ENCODE results near the gene IST1.

DNA sequence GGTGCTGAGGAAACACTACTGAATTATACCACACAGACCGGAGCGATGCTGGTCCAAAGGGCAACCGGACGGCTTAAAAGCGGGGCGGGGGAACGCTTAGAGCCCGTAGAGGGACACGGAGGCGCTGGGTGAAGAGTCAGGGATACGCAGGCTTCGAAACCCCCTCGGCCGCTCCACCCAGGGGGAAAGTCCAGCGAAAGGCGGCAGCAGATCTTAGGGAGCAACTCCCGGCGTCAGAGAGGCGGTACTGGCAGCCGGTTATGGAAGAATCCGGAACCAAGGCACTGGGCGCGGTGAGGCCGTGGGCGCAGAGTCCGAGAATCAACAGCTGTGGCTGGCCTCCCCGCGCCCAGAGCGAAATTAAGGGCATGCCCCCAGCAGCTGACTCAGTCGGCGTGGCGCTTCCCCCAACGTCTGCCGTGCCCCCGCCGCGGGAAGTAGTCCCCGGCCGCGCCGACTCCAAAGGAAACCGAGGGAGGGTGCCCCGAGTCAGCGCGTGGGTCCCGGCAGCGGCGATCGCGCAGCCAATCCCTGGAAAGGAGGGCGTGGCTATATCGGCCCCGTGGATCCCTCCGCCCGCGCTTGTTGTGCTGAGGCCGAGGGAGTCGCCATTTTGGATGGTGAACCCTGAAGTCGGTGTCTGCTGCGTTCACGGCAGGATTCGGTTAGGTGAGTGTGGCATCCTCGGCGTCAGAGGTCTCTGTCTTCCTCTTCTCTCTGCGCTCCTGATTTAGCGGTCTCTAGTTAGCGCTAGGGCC, at the start of gene IST1:
- no peak for TF ChIP-seq ZFX (IDR thresholded peaks at IDR 0.05; ENCODE audit: borderline replicate concordance)
- TF ChIP-seq, protein P1, sequence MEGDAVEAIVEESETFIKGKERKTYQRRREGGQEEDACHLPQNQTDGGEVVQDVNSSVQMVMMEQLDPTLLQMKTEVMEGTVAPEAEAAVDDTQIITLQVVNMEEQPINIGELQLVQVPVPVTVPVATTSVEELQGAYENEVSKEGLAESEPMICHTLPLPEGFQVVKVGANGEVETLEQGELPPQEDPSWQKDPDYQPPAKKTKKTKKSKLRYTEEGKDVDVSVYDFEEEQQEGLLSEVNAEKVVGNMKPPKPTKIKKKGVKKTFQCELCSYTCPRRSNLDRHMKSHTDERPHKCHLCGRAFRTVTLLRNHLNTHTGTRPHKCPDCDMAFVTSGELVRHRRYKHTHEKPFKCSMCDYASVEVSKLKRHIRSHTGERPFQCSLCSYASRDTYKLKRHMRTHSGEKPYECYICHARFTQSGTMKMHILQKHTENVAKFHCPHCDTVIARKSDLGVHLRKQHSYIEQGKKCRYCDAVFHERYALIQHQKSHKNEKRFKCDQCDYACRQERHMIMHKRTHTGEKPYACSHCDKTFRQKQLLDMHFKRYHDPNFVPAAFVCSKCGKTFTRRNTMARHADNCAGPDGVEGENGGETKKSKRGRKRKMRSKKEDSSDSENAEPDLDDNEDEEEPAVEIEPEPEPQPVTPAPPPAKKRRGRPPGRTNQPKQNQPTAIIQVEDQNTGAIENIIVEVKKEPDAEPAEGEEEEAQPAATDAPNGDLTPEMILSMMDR (IDR thresholded peaks at IDR 0.05) = no peak

Measured in 22Rv1 (cell line).